Measurements from ENCODE around the gene SHLD1. TPM values are rescaled to one million over a fixed set of nuclear protein-coding genes. Genes with fewer than 3 reads are reported as not detected.

SHLD1 gene
- total RNA-seq, 4 donors from 2014 or later, result 1.8 to 9.7 (median 6.3) TPM

DNA sequence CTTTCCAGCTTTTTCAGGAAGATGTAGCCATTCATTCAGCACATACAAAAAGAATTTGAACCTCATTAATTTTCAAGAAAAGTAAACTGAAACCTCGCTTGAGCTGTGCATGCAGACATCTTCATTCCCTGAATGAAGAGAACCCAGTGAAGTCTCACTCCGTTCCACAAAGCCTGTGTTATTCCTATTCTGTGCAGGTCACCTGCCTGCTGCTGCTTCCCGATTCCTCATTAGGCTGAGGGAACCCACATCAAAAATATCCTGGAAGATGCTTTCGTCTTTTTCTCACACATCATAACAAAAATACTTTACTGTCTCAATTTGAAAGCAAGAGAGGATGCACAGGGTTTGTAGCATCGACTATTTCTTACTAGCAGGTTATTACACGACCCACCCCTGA is 160.0 kb downstream of the SHLD1 start:
- Histone ChIP-seq H3K36me3 (no peaks in the 10 kb centered on the region), H3K27ac (no peak overlapping the region), H3K9me3 (no peaks in the 10 kb centered on the region), H3K4me3 (no peak overlapping the region), H3K4me1 (no peaks in the 10 kb centered on the region), H3K27me3 (no peaks in the 10 kb centered on the region)
- no peak for DNase-seq
- no peak for TF ChIP-seq POLR2A (IDR thresholded peaks at IDR 0.05)
- TF ChIP-seq, protein P1, sequence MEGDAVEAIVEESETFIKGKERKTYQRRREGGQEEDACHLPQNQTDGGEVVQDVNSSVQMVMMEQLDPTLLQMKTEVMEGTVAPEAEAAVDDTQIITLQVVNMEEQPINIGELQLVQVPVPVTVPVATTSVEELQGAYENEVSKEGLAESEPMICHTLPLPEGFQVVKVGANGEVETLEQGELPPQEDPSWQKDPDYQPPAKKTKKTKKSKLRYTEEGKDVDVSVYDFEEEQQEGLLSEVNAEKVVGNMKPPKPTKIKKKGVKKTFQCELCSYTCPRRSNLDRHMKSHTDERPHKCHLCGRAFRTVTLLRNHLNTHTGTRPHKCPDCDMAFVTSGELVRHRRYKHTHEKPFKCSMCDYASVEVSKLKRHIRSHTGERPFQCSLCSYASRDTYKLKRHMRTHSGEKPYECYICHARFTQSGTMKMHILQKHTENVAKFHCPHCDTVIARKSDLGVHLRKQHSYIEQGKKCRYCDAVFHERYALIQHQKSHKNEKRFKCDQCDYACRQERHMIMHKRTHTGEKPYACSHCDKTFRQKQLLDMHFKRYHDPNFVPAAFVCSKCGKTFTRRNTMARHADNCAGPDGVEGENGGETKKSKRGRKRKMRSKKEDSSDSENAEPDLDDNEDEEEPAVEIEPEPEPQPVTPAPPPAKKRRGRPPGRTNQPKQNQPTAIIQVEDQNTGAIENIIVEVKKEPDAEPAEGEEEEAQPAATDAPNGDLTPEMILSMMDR (IDR thresholded peaks at IDR 0.05), result no peak
- intact Hi-C loops (cut with DNase I; ENCODE audit: low total_unique reads), result no loop called here

DNA sequence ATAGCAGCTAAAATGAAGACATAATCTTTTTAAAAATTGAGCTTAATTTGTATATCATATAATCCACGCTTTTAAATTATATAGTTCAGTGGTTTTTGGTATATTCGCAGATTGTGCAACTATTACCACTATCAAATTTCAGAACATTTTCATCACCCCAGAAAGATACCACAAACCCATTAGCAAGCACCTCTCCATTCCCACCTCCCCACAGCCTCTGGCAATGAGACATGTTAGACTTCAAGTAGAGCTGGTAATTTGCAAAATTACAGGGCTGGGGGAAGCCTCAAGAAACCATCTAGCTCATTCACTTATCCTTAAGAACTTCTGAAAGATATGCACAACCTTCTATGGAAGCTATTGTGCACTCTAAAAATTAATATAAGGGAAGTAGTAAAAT is 163.0 kb downstream of the SHLD1 start:
- no peak for DNase-seq
- Histone ChIP-seq H3K27me3 (no peaks in the 10 kb centered on the region), H3K9me3 (no peaks in the 10 kb centered on the region), H3K36me3 (no peaks in the 10 kb centered on the region), H3K4me1 (no peaks in the 10 kb centered on the region), H3K27ac (no peak overlapping the region), H3K4me3 (no peak overlapping the region)
- intact Hi-C loops (cut with DNase I; ENCODE audit: low total_unique reads), result no loop called here
- TF ChIP-seq, protein P1 (IDR thresholded peaks at IDR 0.05), result no peak
- TF ChIP-seq POLR2A (IDR thresholded peaks at IDR 0.05), result no peak

Small RNA genes lying within 50 kb of the gene (small RNA-seq; reads per million reads assigned to genes)
- not detected for gene RNU1-55P

Other genes starting within 250 kb of the SHLD1 start
- gene GPCPD1, start 139.4 kb upstream of the SHLD1 start, total RNA-seq, result 10 to 100 TPM; 10.8 to 78.9 (median 36.3) TPM
- gene CHGB, start 161.1 kb downstream of the SHLD1 start, total RNA-seq, result 1 to 10 TPM in 1 of 4 donors, under 1 TPM in 1, not detected in 2; 0.95 to 3.2 TPM
- 10 to 100 TPM in 1 of 4 donors, 1 to 10 TPM in 3; 1.8 to 11.9 (median 4.0) TPM for gene TRMT6, start 200.1 kb downstream of the SHLD1 start, total RNA-seq
- gene MCM8, start 200.3 kb downstream of the SHLD1 start, total RNA-seq, result 10 to 100 TPM in 1 of 4 donors, 1 to 10 TPM in 3; 3.8 to 10.9 (median 8.7) TPM